T-cell (primary cell): ENCODE results near the gene MYOZ3. TPM values are rescaled to one million over a fixed set of nuclear protein-coding genes. Genes with fewer than 3 reads are reported as not detected.

Experiments used
- ATAC-seq, 4 experiments: fragments of 200-7000 bp in 3 of 4; fragments of 150-1000 bp in 1 of 4; cut with Tn5 transposase; replicated peaks in 1 of 4; 1 replicate in 3 of 4; 2 replicates in 1 of 4; pipeline ENCODE4 v1.10.0; 2021; ENCODE audit warnings: moderate library complexity in 3 of 4, mild to moderate bottlenecking in 2 of 4, moderate number of reproducible peaks in 1 of 4
- CTCF ChIA-PET, 2 donors: fragments of 300-600 bp; sonication (Branson Sonifier 250); formaldehyde crosslinking; loops; one replicate each; lab custom pipeline; 2022; ENCODE audit warnings: antibody characterized with exemption in 2 of 2; lab: Charles Lee
- POLR2A ChIA-PET, 2 donors: fragments of 300-600 bp; sonication (Branson Sonifier 250); formaldehyde crosslinking; loops; one replicate each; lab custom pipeline; 2022; ENCODE audit warnings: antibody characterized with exemption in 2 of 2; lab: Charles Lee
- DNase-seq, 35 experiments: peaks; one replicate each; pipeline versions ENCODE4 v3.0.0 to v3.0.0-alpha.2; 2013 to 2023
- H3K27ac ChIP-seq: one replicate; pipeline ENCODE4 v1.5.1; 2013; ENCODE audit warnings: low read length
- H3K27me3 ChIP-seq, 2 experiments: replicated peaks in 1 of 2; 1 replicate in 1 of 2; 2 replicates in 1 of 2; pipeline versions ENCODE4 v1.6.1 to v1.7.0; 2013; ENCODE audit warnings: low read length in 1 of 2, mixed read lengths in 1 of 2; ENCODE audit not compliant: control insufficient read depth in 2 of 2, insufficient read depth in 2 of 2; ENCODE audit errors: extremely low read depth in 1 of 2
- H3K36me3 ChIP-seq, 2 donors: 1 replicate in 1 of 2; 2 replicates in 1 of 2; pipeline versions ENCODE4 v1.6.1 to v1.7.0; 2013; ENCODE audit warnings: low read length in 1 of 2; ENCODE audit not compliant: control insufficient read depth in 2 of 2, insufficient read depth in 1 of 2; ENCODE audit errors: extremely low read depth in 1 of 2
- H3K4me1 ChIP-seq, 2 experiments: 1 replicate in 1 of 2; 2 replicates in 1 of 2; pipeline versions ENCODE4 v1.6.1 to v1.7.0; 2013; ENCODE audit warnings: low read length in 2 of 2, mixed read lengths in 1 of 2; ENCODE audit not compliant: insufficient read depth in 2 of 2, control insufficient read depth in 1 of 2; ENCODE audit errors: extremely low read depth in 1 of 2
- H3K4me3 ChIP-seq, 2 donors: 1 replicate in 1 of 2; 2 replicates in 1 of 2; pipeline versions ENCODE4 v1.5.1 to v1.7.0; 2013; ENCODE audit warnings: mild to moderate bottlenecking in 2 of 2, low read length in 1 of 2, moderate library complexity in 1 of 2; ENCODE audit not compliant: control insufficient read depth in 1 of 2; ENCODE audit errors: extremely low read depth in 1 of 2
- H3K9me3 ChIP-seq: 2 replicates; pipeline ENCODE4 v1.7.0; 2013
- H3K27ac Mint-ChIP-seq, 2 donors: one replicate each; pipeline ENCODE4 v1.8.0; 2020 to 2021; ENCODE audit warnings: mild to moderate bottlenecking in 2 of 2, mixed read lengths in 2 of 2
- H3K27me3 Mint-ChIP-seq, 2 donors: one replicate each; pipeline ENCODE4 v1.8.0; 2021 to 2022; ENCODE audit warnings: mixed read lengths in 2 of 2
- H3K36me3 Mint-ChIP-seq: one replicate; pipeline ENCODE4 v1.8.0; 2021; ENCODE audit warnings: mixed read lengths
- H3K4me1 Mint-ChIP-seq, 3 donors: one replicate each; pipeline ENCODE4 v1.8.0; 2020 to 2022; ENCODE audit warnings: mixed read lengths in 3 of 3, mild to moderate bottlenecking in 1 of 3
- H3K4me3 Mint-ChIP-seq, 3 donors: one replicate each; pipeline ENCODE4 v1.8.0; 2020 to 2022; ENCODE audit warnings: mild to moderate bottlenecking in 3 of 3, mixed read lengths in 3 of 3, moderate library complexity in 3 of 3
- H3K9me3 Mint-ChIP-seq, 3 donors: one replicate each; pipeline ENCODE4 v1.8.0; 2020 to 2022; ENCODE audit warnings: mixed read lengths in 3 of 3
- WGBS: methylation state at CpG from one replicate; pipeline ENCODE4 v1.1.5; 2013; ENCODE audit warnings: missing lambda C conversion rate; ENCODE audit not compliant: insufficient coverage; 5-methylcytosine and 5-hydroxymethylcytosine counted together
- total RNA-seq, 35 experiments: library from RNA in 6 of 35; stranded (reverse) in 6 of 35; fragments of 120-200 nt in 1 of 35; gene quantifications; one replicate each; pipeline versions ENCODE4 v1.2.1 to v1.2.4 and lab custom pipeline; 2013 to 2026

MYOZ3 gene
- total RNA-seq, 5 donors from 2014 or later (not counting 1 experiment from before 2014, with no cell fraction given): not detected

GRCh38 chr5:150616024-150616470 lies 45.0 kb upstream of the MYOZ3 start:
- peaks cover 6 to 10% of the 10 kb centered on the region in 2 donors for H3K27me3 Mint-ChIP-seq
- peaks cover 0 to 4% (median 0%) of the 10 kb centered on the region in 3 donors for H3K4me1 Mint-ChIP-seq
- DNase-seq (no peak), ATAC-seq (no peak)
- Histone ChIP-seq H3K4me1 (peaks cover 0 to 3% of the 10 kb centered on the region in 2 experiments), H3K27me3 (peaks cover 0 to 25% of the 10 kb centered on the region in 2 experiments), H3K9me3 (no peaks in the 10 kb centered on the region), H3K4me3 (no peak overlapping the region), H3K27ac (no peak overlapping the region), H3K36me3 (no peaks in the 10 kb centered on the region)
- no peak overlapping the region for H3K27ac Mint-ChIP-seq
- WGBS: 83% methylated on average over 3 of the region's 5 CpGs
- ChIA-PET POLR2A (no interaction called here), CTCF (no interaction called here)
- H3K9me3 Mint-ChIP-seq: no peaks in the 10 kb centered on the region
- H3K36me3 Mint-ChIP-seq: no peaks in the 10 kb centered on the region
- H3K4me3 Mint-ChIP-seq: no peak overlapping the region

- Mint-ChIP-seq H3K4me1 (peaks cover 0 to 4% (median 0%) of the 10 kb centered on the region in 3 donors), H3K4me3 (no peak overlapping the region), H3K27me3 (peaks cover 6 to 10% of the 10 kb centered on the region in 2 donors), H3K27ac (no peak overlapping the region), H3K36me3 (no peaks in the 10 kb centered on the region), H3K9me3 (no peaks in the 10 kb centered on the region)
- CTCF ChIA-PET: no interaction called here
- DNase-seq (no peak), ATAC-seq (no peak)
- no peaks in the 10 kb centered on the region for H3K36me3 ChIP-seq
- 93% methylated on average over 1 of the region's 1 CpG for WGBS
- H3K4me1 ChIP-seq: peaks cover 0 to 3% of the 10 kb centered on the region in 2 experiments
- no peaks in the 10 kb centered on the region for H3K9me3 ChIP-seq
- POLR2A ChIA-PET: no interaction called here
- no peak overlapping the region for H3K4me3 ChIP-seq
- H3K27ac ChIP-seq: no peak overlapping the region
- peaks cover 0 to 22% of the 10 kb centered on the region in 2 experiments for H3K27me3 ChIP-seq
Observed at GRCh38 chr5:150616506-150616905, 44.5 kb upstream of the MYOZ3 start.

- Histone ChIP-seq H3K4me3 (no peak overlapping the region), H3K36me3 (no peaks in the 10 kb centered on the region), H3K9me3 (no peaks in the 10 kb centered on the region), H3K4me1 (peaks cover 0 to 3% of the 10 kb centered on the region in 2 experiments), H3K27me3 (peaks cover 0 to 20% of the 10 kb centered on the region in 2 experiments), H3K27ac (no peak overlapping the region)
- ChIA-PET CTCF (no interaction called here), POLR2A (no interaction called here)
- DNase-seq (no peak), ATAC-seq (no peak)
- H3K27me3 Mint-ChIP-seq: peaks cover 6 to 10% of the 10 kb centered on the region in 2 donors
- H3K4me1 Mint-ChIP-seq: peaks cover 3 to 9% (median 4%) of the 10 kb centered on the region in 3 donors
- H3K9me3 Mint-ChIP-seq: no peaks in the 10 kb centered on the region
- no peak overlapping the region for H3K27ac Mint-ChIP-seq
- H3K4me3 Mint-ChIP-seq: no peak overlapping the region
- H3K36me3 Mint-ChIP-seq: no peaks in the 10 kb centered on the region
- 83% methylated on average over 6 of the region's 9 CpGs for whole genome bisulfite sequencing
Observed at GRCh38 chr5:150618163-150618562, 42.9 kb upstream of the MYOZ3 start.

GRCh38 chr5:150618588-150619281 lies 42.3 kb upstream of the MYOZ3 start:
- peaks cover 8 to 15% (median 9%) of the 10 kb centered on the region in 3 donors for H3K4me1 Mint-ChIP-seq
- peaks cover 6 to 12% of the 10 kb centered on the region in 2 donors for H3K27me3 Mint-ChIP-seq
- no peaks in the 10 kb centered on the region for H3K36me3 Mint-ChIP-seq
- H3K36me3 ChIP-seq: no peaks in the 10 kb centered on the region
- no peak overlapping the region for H3K27ac Mint-ChIP-seq
- H3K27ac ChIP-seq: no peak overlapping the region
- H3K27me3 ChIP-seq: peaks cover 0 to 26% of the 10 kb centered on the region in 2 experiments
- WGBS: 95% methylated on average over 7 of the region's 17 CpGs
- H3K4me3 ChIP-seq: no peak overlapping the region
- POLR2A ChIA-PET: no interaction called here
- ATAC-seq: no peak
- H3K9me3 ChIP-seq: no peaks in the 10 kb centered on the region
- peaks cover 0 to 8% of the 10 kb centered on the region in 2 experiments for H3K4me1 ChIP-seq
- no peaks in the 10 kb centered on the region for H3K9me3 Mint-ChIP-seq
- H3K4me3 Mint-ChIP-seq: no peak overlapping the region
- CTCF ChIA-PET: no interaction called here
- no peak for DNase-seq

GRCh38 chr5:150619359-150620230 lies 41.5 kb upstream of the MYOZ3 start:
- Histone ChIP-seq H3K4me1 (peaks cover 0 to 15% of the 10 kb centered on the region in 2 experiments), H3K27me3 (peaks cover 0 to 30% of the 10 kb centered on the region in 2 experiments), H3K36me3 (no peaks in the 10 kb centered on the region), H3K4me3 (no peak overlapping the region), H3K27ac (no peak overlapping the region), H3K9me3 (no peaks in the 10 kb centered on the region)
- H3K27ac Mint-ChIP-seq: no peak overlapping the region
- H3K27me3 Mint-ChIP-seq: peaks cover 6 to 17% of the 10 kb centered on the region in 2 donors
- H3K4me3 Mint-ChIP-seq: no peak overlapping the region
- H3K9me3 Mint-ChIP-seq: no peaks in the 10 kb centered on the region
- 81% methylated on average over 18 of the region's 24 CpGs for WGBS
- no peaks in the 10 kb centered on the region for H3K36me3 Mint-ChIP-seq
- H3K4me1 Mint-ChIP-seq: peaks cover 15 to 21% (median 17%) of the 10 kb centered on the region in 3 donors
- ATAC-seq (no peak), DNase-seq (no peak)
- ChIA-PET CTCF (no interaction called here), POLR2A (no interaction called here)

- peaks cover 15 to 21% (median 17%) of the 10 kb centered on the region in 3 donors for H3K4me1 Mint-ChIP-seq
- ATAC-seq: no peak
- H3K27ac Mint-ChIP-seq: no peak overlapping the region
- H3K36me3 ChIP-seq: no peaks in the 10 kb centered on the region
- 78% methylated on average over 4 of the region's 5 CpGs for WGBS
- H3K36me3 Mint-ChIP-seq: no peaks in the 10 kb centered on the region
- peaks cover 0 to 20% of the 10 kb centered on the region in 2 experiments for H3K4me1 ChIP-seq
- CTCF ChIA-PET: no interaction called here
- no peak for DNase-seq
- no peak overlapping the region for H3K27ac ChIP-seq
- no peak overlapping the region for H3K4me3 Mint-ChIP-seq
- H3K27me3 ChIP-seq: peaks cover 0 to 38% of the 10 kb centered on the region in 2 experiments
- H3K9me3 ChIP-seq: no peaks in the 10 kb centered on the region
- peaks cover 3 to 19% of the 10 kb centered on the region in 2 donors for H3K27me3 Mint-ChIP-seq
- no peaks in the 10 kb centered on the region for H3K9me3 Mint-ChIP-seq
- POLR2A ChIA-PET: no interaction called here
- no peak overlapping the region for H3K4me3 ChIP-seq
Observed at GRCh38 chr5:150621301-150621700, 39.8 kb upstream of the MYOZ3 start.
